Liver (tissue), 9 donors: Measurements from ENCODE around the gene DACH1. TPM values are rescaled to one million over a fixed set of nuclear protein-coding genes. Genes with fewer than 3 reads are reported as not detected.

Experiments
- DNase-seq: peaks from one replicate; pipeline ENCODE4 v3.0.0-alpha.2; 2017; ENCODE audit warnings: low spot score
- H3K27ac ChIP-seq, 2 donors: one replicate each; pipeline ENCODE4 v1.7.0; 2013; ENCODE audit warnings: inconsistent platforms in 2 of 2, low read length in 2 of 2, control low read depth in 1 of 2, low read depth in 1 of 2, mild to moderate bottlenecking in 1 of 2
- H3K27me3 ChIP-seq, 4 donors: one replicate each; pipeline versions ENCODE4 v1.6.1 to v1.7.0; 2013; ENCODE audit warnings: low read length in 3 of 4, inconsistent platforms in 1 of 4, mild to moderate bottlenecking in 1 of 4, moderate library complexity in 1 of 4; ENCODE audit not compliant: control insufficient read depth in 4 of 4, insufficient read depth in 4 of 4
- H3K36me3 ChIP-seq, 4 donors: one replicate each; pipeline versions ENCODE4 v1.6.1 to v1.7.0; 2013; ENCODE audit warnings: low read length in 3 of 4, mild to moderate bottlenecking in 3 of 4, low read depth in 1 of 4, moderate library complexity in 1 of 4; ENCODE audit not compliant: control insufficient read depth in 4 of 4, insufficient read depth in 3 of 4
- H3K4me1 ChIP-seq, 4 donors: one replicate each; pipeline versions ENCODE4 v1.6.1 to v1.7.0; 2013; ENCODE audit warnings: low read length in 3 of 4, mild to moderate bottlenecking in 3 of 4, moderate library complexity in 1 of 4; ENCODE audit not compliant: control insufficient read depth in 4 of 4, insufficient read depth in 4 of 4
- H3K4me3 ChIP-seq, 3 donors: one replicate each; pipeline versions ENCODE4 v1.6.1 to v1.7.0; 2013; ENCODE audit warnings: low read length in 3 of 3, control low read depth in 1 of 3, low read depth in 1 of 3, mild to moderate bottlenecking in 1 of 3
- H3K9ac ChIP-seq, 2 donors: one replicate each; pipeline ENCODE4 v1.7.0; 2013; ENCODE audit warnings: low read length in 2 of 2, mild to moderate bottlenecking in 2 of 2, moderate library complexity in 2 of 2, control low read depth in 1 of 2, low read depth in 1 of 2
- H3K9me3 ChIP-seq, 4 donors: one replicate each; pipeline versions ENCODE4 v1.6.1 to v1.7.0; 2013; ENCODE audit warnings: low read length in 3 of 4; ENCODE audit not compliant: control insufficient read depth in 4 of 4
- CTCF ChIP-seq: fragments of 150-350 bp; IDR thresholded peaks from 2 replicates; pipeline ENCODE4 v1.5.1; 2017; ENCODE audit warnings: improper control_type of control experiment, low read depth, low read length; ENCODE audit not compliant: missing input control
- EGR1 ChIP-seq, 2 donors: IDR thresholded peaks; 2 replicates each; pipeline ENCODE4 v1.6.1; 2016 to 2018; ENCODE audit warnings: antibody characterized with exemption in 2 of 2, low read depth in 2 of 2
- FOXA1 ChIP-seq: IDR thresholded peaks from 2 replicates; pipeline ENCODE4 v1.6.1; 2016; ENCODE audit warnings: antibody characterized with exemption
- FOXA2 ChIP-seq: IDR thresholded peaks from 2 replicates; pipeline ENCODE4 v1.6.1; 2016; ENCODE audit warnings: antibody characterized with exemption
- GABPA ChIP-seq, 2 donors: IDR thresholded peaks in 1 of 2; conservative IDR thresholded peaks in 1 of 2; 2 replicates each; pipeline ENCODE4 v1.6.1; 2016; ENCODE audit warnings: antibody characterized with exemption in 2 of 2, mild to moderate bottlenecking in 1 of 2, moderate library complexity in 1 of 2
- HNF4A ChIP-seq, 2 donors: conservative IDR thresholded peaks; 2 replicates each; pipeline ENCODE4 v1.6.1; 2016; ENCODE audit warnings: antibody characterized with exemption in 2 of 2, mild to moderate bottlenecking in 2 of 2
- HNF4G ChIP-seq: IDR thresholded peaks from 2 replicates; pipeline ENCODE4 v1.6.1; 2016; ENCODE audit warnings: antibody characterized with exemption
- JUND ChIP-seq, 2 donors: IDR thresholded peaks; 2 replicates each; pipeline ENCODE4 v1.6.1; 2016; ENCODE audit warnings: antibody characterized with exemption in 2 of 2
- NR2F2 ChIP-seq: IDR thresholded peaks from 2 replicates; pipeline ENCODE4 v1.6.1; 2016; ENCODE audit warnings: antibody characterized with exemption
- RAD21 ChIP-seq, 2 donors: IDR thresholded peaks; 2 replicates each; pipeline ENCODE4 v1.6.1; 2016; ENCODE audit warnings: antibody characterized with exemption in 2 of 2, mild to moderate bottlenecking in 2 of 2
- RXRA ChIP-seq, 2 donors: IDR thresholded peaks; 2 replicates each; pipeline ENCODE4 v1.6.1; 2017 to 2018; ENCODE audit warnings: antibody characterized with exemption in 2 of 2, mild to moderate bottlenecking in 1 of 2
- SP1 ChIP-seq: IDR thresholded peaks from 2 replicates; pipeline ENCODE4 v1.6.1; 2018; ENCODE audit warnings: antibody characterized with exemption, mild to moderate bottlenecking
- TAF1 ChIP-seq: conservative IDR thresholded peaks from 2 replicates; pipeline ENCODE4 v1.6.1; 2016; ENCODE audit warnings: antibody characterized with exemption, mild to moderate bottlenecking
- YY1 ChIP-seq: IDR thresholded peaks from 2 replicates; pipeline ENCODE4 v1.6.1; 2016; ENCODE audit warnings: antibody characterized with exemption, mild to moderate bottlenecking
- WGBS: extraction: QIAGEN DNeasy Blood & Tissue Kit; methylation state at CpG from one replicate; pipeline ENCODE4 v1.1.7; 2013; 5-methylcytosine and 5-hydroxymethylcytosine counted together
- polyA plus RNA-seq, 2 donors: library from polyadenylated mRNA; stranded (reverse) in 1 of 2; unstranded in 1 of 2; fragments of 200-250 nt in 1 of 2; fragments of >200 nt in 1 of 2; fragmentation: Nextera tagmentation in 1 of 2; extraction: Ambion mirVana in 1 of 2; gene quantifications; one replicate each; pipeline versions ENCODE4 v1.2.1 to v1.2.3, GENCODE V29; 2013 to 2015
- total RNA-seq, 2 donors: library from RNA; depleted of rRNA; stranded (reverse); fragments of >200 nt; gene quantifications; one replicate each; pipeline ENCODE4 v1.2.3, GENCODE V29; 2014
- TF ChIP-seq, protein P1 (sequence below): IDR thresholded peaks from 2 replicates; pipeline ENCODE4 v1.6.1; 2016; ENCODE audit warnings: antibody characterized with exemption, mild to moderate bottlenecking
- TF ChIP-seq, protein P2 (sequence below): IDR thresholded peaks from 2 replicates; pipeline ENCODE4 v1.6.1; 2016; ENCODE audit warnings: antibody characterized with exemption
- TF ChIP-seq, protein P3 (sequence below): IDR thresholded peaks from 2 replicates; pipeline ENCODE4 v1.6.1; 2016; ENCODE audit warnings: antibody characterized with exemption
- TF ChIP-seq, protein P4 (sequence below): IDR thresholded peaks from 2 replicates; pipeline ENCODE4 v1.6.1; 2016; ENCODE audit warnings: antibody characterized with exemption
- donor health status: healthy.
- donor health status: healthy.
- donor health status: healthy.
- donor health status: healthy.
- donor health status: healthy.

DACH1 gene
- total and polyA plus RNA-seq, 4 donors, result 0.28 to 1.9 (median 0.77) TPM

DNA sequence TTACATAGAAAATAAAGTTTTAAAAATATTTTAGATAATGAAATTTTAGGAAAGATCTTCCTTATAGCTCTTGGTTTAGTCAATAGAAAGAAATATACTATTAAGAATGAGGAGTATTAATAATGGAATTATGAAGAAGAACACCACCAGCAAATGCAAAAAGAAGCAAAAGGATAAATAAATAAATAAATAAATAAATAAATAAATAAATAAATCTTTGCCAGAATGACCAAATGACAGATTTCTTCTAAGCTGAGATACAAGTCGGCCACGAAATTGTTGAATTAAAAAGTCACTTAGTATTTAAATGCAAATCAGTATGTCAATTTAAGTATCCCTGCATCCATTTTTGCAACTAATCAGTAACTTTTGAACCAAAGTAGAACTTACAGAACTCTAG, 95.9 kb downstream of the DACH1 start:
- Histone ChIP-seq H3K27me3 (no peaks in the 10 kb centered on the region), H3K27ac (no peak overlapping the region), H3K9me3 (no peaks in the 10 kb centered on the region), H3K36me3 (no peaks in the 10 kb centered on the region), H3K4me3 (no peak overlapping the region), H3K9ac (no peak overlapping the region), H3K4me1 (no peaks in the 10 kb centered on the region)
- TF ChIP-seq FOXA2 (no peak), NR2F2 (no peak), JUND (IDR thresholded peaks at IDR 0.05) (no peak), GABPA (IDR thresholded peaks at IDR 0.05 in 1 of 2, conservative IDR thresholded peaks at IDR 0.05 in 1 of 2) (no peak), RAD21 (IDR thresholded peaks at IDR 0.05) (no peak), EGR1 (IDR thresholded peaks at IDR 0.05; ENCODE audit: low read depth in 2 of 2) (no peak), FOXA1 (no peak), CTCF (no peak), HNF4A (conservative IDR thresholded peaks at IDR 0.05) (no peak), SP1 (no peak), HNF4G (no peak), YY1 (no peak), RXRA (IDR thresholded peaks at IDR 0.05) (no peak)
- TF ChIP-seq, protein P1, sequence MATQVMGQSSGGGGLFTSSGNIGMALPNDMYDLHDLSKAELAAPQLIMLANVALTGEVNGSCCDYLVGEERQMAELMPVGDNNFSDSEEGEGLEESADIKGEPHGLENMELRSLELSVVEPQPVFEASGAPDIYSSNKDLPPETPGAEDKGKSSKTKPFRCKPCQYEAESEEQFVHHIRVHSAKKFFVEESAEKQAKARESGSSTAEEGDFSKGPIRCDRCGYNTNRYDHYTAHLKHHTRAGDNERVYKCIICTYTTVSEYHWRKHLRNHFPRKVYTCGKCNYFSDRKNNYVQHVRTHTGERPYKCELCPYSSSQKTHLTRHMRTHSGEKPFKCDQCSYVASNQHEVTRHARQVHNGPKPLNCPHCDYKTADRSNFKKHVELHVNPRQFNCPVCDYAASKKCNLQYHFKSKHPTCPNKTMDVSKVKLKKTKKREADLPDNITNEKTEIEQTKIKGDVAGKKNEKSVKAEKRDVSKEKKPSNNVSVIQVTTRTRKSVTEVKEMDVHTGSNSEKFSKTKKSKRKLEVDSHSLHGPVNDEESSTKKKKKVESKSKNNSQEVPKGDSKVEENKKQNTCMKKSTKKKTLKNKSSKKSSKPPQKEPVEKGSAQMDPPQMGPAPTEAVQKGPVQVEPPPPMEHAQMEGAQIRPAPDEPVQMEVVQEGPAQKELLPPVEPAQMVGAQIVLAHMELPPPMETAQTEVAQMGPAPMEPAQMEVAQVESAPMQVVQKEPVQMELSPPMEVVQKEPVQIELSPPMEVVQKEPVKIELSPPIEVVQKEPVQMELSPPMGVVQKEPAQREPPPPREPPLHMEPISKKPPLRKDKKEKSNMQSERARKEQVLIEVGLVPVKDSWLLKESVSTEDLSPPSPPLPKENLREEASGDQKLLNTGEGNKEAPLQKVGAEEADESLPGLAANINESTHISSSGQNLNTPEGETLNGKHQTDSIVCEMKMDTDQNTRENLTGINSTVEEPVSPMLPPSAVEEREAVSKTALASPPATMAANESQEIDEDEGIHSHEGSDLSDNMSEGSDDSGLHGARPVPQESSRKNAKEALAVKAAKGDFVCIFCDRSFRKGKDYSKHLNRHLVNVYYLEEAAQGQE, result no peak
- TF ChIP-seq, protein P2, sequence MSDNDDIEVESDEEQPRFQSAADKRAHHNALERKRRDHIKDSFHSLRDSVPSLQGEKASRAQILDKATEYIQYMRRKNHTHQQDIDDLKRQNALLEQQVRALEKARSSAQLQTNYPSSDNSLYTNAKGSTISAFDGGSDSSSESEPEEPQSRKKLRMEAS, result no peak
- TF ChIP-seq, protein P3, sequence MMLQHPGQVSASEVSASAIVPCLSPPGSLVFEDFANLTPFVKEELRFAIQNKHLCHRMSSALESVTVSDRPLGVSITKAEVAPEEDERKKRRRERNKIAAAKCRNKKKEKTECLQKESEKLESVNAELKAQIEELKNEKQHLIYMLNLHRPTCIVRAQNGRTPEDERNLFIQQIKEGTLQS, result no peak
- WGBS, result 80% methylated on average over 2 of the region's 2 CpGs
- DNase-seq, result no peak

- Histone ChIP-seq H3K9ac (no peak overlapping the region), H3K27ac (no peak overlapping the region), H3K36me3 (no peaks in the 10 kb centered on the region), H3K9me3 (no peaks in the 10 kb centered on the region), H3K27me3 (no peaks in the 10 kb centered on the region), H3K4me3 (no peak overlapping the region), H3K4me1 (no peaks in the 10 kb centered on the region)
- TF ChIP-seq RXRA (IDR thresholded peaks at IDR 0.05) (no peak), GABPA (IDR thresholded peaks at IDR 0.05 in 1 of 2, conservative IDR thresholded peaks at IDR 0.05 in 1 of 2) (no peak), HNF4G (no peak), JUND (IDR thresholded peaks at IDR 0.05) (no peak), RAD21 (IDR thresholded peaks at IDR 0.05) (no peak), FOXA1 (no peak), CTCF (no peak), TAF1 (no peak), HNF4A (conservative IDR thresholded peaks at IDR 0.05) (no peak), EGR1 (IDR thresholded peaks at IDR 0.05; ENCODE audit: low read depth in 2 of 2) (no peak), NR2F2 (no peak), FOXA2 (no peak)
- TF ChIP-seq, protein P4, sequence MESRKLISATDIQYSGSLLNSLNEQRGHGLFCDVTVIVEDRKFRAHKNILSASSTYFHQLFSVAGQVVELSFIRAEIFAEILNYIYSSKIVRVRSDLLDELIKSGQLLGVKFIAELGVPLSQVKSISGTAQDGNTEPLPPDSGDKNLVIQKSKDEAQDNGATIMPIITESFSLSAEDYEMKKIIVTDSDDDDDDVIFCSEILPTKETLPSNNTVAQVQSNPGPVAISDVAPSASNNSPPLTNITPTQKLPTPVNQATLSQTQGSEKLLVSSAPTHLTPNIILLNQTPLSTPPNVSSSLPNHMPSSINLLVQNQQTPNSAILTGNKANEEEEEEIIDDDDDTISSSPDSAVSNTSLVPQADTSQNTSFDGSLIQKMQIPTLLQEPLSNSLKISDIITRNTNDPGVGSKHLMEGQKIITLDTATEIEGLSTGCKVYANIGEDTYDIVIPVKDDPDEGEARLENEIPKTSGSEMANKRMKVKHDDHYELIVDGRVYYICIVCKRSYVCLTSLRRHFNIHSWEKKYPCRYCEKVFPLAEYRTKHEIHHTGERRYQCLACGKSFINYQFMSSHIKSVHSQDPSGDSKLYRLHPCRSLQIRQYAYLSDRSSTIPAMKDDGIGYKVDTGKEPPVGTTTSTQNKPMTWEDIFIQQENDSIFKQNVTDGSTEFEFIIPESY, result no peak
- TF ChIP-seq, protein P1, result no peak
- TF ChIP-seq, protein P2, result no peak
- no peak for DNase-seq
Measured at GRCh38 chr13:71770710-71771109, 96.3 kb downstream of the DACH1 start.
